ENCODE measurements around the gene CLRN1. TPM values are rescaled to one million over a fixed set of nuclear protein-coding genes. Genes with fewer than 3 reads are reported as not detected.

Gene CLRN1
- total RNA-seq, 2 donors from 2014 or later: not detected

GRCh38 chr3:150899141-150899540 is 73.4 kb downstream of the CLRN1 start:
- TF ChIP-seq CTCF (conservative IDR thresholded peaks at IDR 0.05): no peak
- no peaks in the 10 kb centered on the region for H3K4me1 ChIP-seq (ENCODE audit: control insufficient read depth, insufficient read depth, low read length)
- H3K27ac Mint-ChIP-seq: no peak overlapping the region
- no peak for DNase-seq
- no peaks in the 10 kb centered on the region for H3K27me3 Mint-ChIP-seq (ENCODE audit: insufficient read depth)
- no peak overlapping the region for H3K4me3 ChIP-seq (ENCODE audit: low read length)
- H3K36me3 ChIP-seq (ENCODE audit: control insufficient read depth, insufficient read depth, low read length): no peaks in the 10 kb centered on the region
- H3K4me1 Mint-ChIP-seq: no peaks in the 10 kb centered on the region
- no peaks in the 10 kb centered on the region for H3K9me3 Mint-ChIP-seq
- 93 to 100% methylated on average over 1 to 2 of the region's 2 CpGs for WGBS, 2 experiments (ENCODE audit: insufficient coverage in 1 of 2, insufficient read length in 1 of 2)
- H3K9ac ChIP-seq (ENCODE audit: extremely low read depth, low read length, poor library complexity, severe bottlenecking): no peak overlapping the region
- H3K36me3 Mint-ChIP-seq (ENCODE audit: low read depth): no peaks in the 10 kb centered on the region
- no peak overlapping the region for H3K4me3 Mint-ChIP-seq
- no peak overlapping the region for H3K27ac ChIP-seq (ENCODE audit: low read depth, low read length)
- no peaks in the 10 kb centered on the region for H3K27me3 ChIP-seq (ENCODE audit: control insufficient read depth, insufficient read depth, low read length, poor library complexity, severe bottlenecking)
- H3K9me3 ChIP-seq (ENCODE audit: control insufficient read depth, low read length): no peaks in the 10 kb centered on the region

GRCh38 chr3:150898046-150898754 is 74.3 kb downstream of the CLRN1 start:
- no peaks in the 10 kb centered on the region for H3K9me3 Mint-ChIP-seq
- 92 to 100% methylated on average over 1 to 3 of the region's 3 CpGs for WGBS, 2 experiments (ENCODE audit: insufficient coverage in 1 of 2, insufficient read length in 1 of 2)
- H3K4me3 Mint-ChIP-seq: no peak overlapping the region
- no peaks in the 10 kb centered on the region for H3K4me1 Mint-ChIP-seq
- TF ChIP-seq CTCF (conservative IDR thresholded peaks at IDR 0.05): no peak
- Histone ChIP-seq H3K9ac (ENCODE audit: extremely low read depth, low read length, poor library complexity, severe bottlenecking) (no peak overlapping the region), H3K4me1 (ENCODE audit: control insufficient read depth, insufficient read depth, low read length) (no peaks in the 10 kb centered on the region), H3K27ac (ENCODE audit: low read depth, low read length) (no peak overlapping the region), H3K9me3 (ENCODE audit: control insufficient read depth, low read length) (no peaks in the 10 kb centered on the region), H3K27me3 (ENCODE audit: control insufficient read depth, insufficient read depth, low read length, poor library complexity, severe bottlenecking) (no peaks in the 10 kb centered on the region), H3K36me3 (ENCODE audit: control insufficient read depth, insufficient read depth, low read length) (no peaks in the 10 kb centered on the region), H3K4me3 (ENCODE audit: low read length) (no peak overlapping the region)
- no peaks in the 10 kb centered on the region for H3K27me3 Mint-ChIP-seq (ENCODE audit: insufficient read depth)
- H3K27ac Mint-ChIP-seq: no peak overlapping the region
- no peaks in the 10 kb centered on the region for H3K36me3 Mint-ChIP-seq (ENCODE audit: low read depth)
- DNase-seq: no peak

- H3K4me3 Mint-ChIP-seq: no peak overlapping the region
- no peaks in the 10 kb centered on the region for H3K36me3 ChIP-seq (ENCODE audit: control insufficient read depth, insufficient read depth, low read length)
Observed at GRCh38 chr3:150897592-150897991, 74.9 kb downstream of the CLRN1 start.

More at GRCh38 chr3:150897592-150897991, 74.9 kb downstream of the CLRN1 start:
- Mint-ChIP-seq H3K9me3 (no peaks in the 10 kb centered on the region), H3K27ac (no peak overlapping the region), H3K27me3 (ENCODE audit: insufficient read depth) (no peaks in the 10 kb centered on the region), H3K36me3 (ENCODE audit: low read depth) (no peaks in the 10 kb centered on the region), H3K4me1 (no peaks in the 10 kb centered on the region)
- no peak overlapping the region for H3K4me3 ChIP-seq (ENCODE audit: low read length)
- H3K27me3 ChIP-seq (ENCODE audit: control insufficient read depth, insufficient read depth, low read length, poor library complexity, severe bottlenecking): no peaks in the 10 kb centered on the region
- H3K27ac ChIP-seq (ENCODE audit: low read depth, low read length): no peak overlapping the region
- no peaks in the 10 kb centered on the region for H3K9me3 ChIP-seq (ENCODE audit: control insufficient read depth, low read length)
- no peak overlapping the region for H3K9ac ChIP-seq (ENCODE audit: extremely low read depth, low read length, poor library complexity, severe bottlenecking)
- WGBS, 2 experiments (ENCODE audit: insufficient coverage in 1 of 2, insufficient read length in 1 of 2): 90 to 100% methylated on average over 2 to 3 of the region's 3 CpGs
- no peaks in the 10 kb centered on the region for H3K4me1 ChIP-seq (ENCODE audit: control insufficient read depth, insufficient read depth, low read length)
- no peak for TF ChIP-seq CTCF (conservative IDR thresholded peaks at IDR 0.05)
- DNase-seq: no peak
